OCI-LY7 (cell line): ENCODE measurements around the gene CACNA2D1. TPM values are rescaled to one million over a fixed set of nuclear protein-coding genes. Genes with fewer than 3 reads are reported as not detected.

ENCODE experiments used
- BruUV-seq: library from RNA; stranded (reverse); fragments of 400-500 nt; replicated peaks from 2 replicates; lab custom pipeline; 2021; lab: Mats Ljungman, UMichigan
- CTCF ChIA-PET: fragments of 300-600 bp; sonication (Branson Sonifier 250); formaldehyde crosslinking; loops from one replicate; lab custom pipeline; 2022; ENCODE audit warnings: antibody characterized with exemption; ENCODE audit not compliant: unreplicated experiment; lab: Charles Lee
- POLR2A ChIA-PET: fragments of 300-600 bp; sonication (Branson Sonifier 250); formaldehyde crosslinking; loops from one replicate; lab custom pipeline; 2022; ENCODE audit warnings: antibody characterized with exemption; lab: Charles Lee
- DNase-seq: peaks from one replicate; pipeline ENCODE4 v3.0.0-alpha.2; 2015; ENCODE audit warnings: low spot score
- H2AFZ ChIP-seq: fragments of 200-600 bp; sonication (generic), shearing (Covaris generic); 2 replicates; pipeline ENCODE4 v1.6.1; 2014; ENCODE audit warnings: mild to moderate bottlenecking, antibody characterized with exemption, low read length, moderate library complexity
- H3K27ac ChIP-seq: fragments of 200-600 bp; sonication (generic); 2 replicates; pipeline ENCODE4 v1.5.1; 2014; ENCODE audit warnings: mixed run types, low read depth, mild to moderate bottlenecking, moderate library complexity, low read length, inconsistent platforms; ENCODE audit not compliant: poor library complexity, severe bottlenecking
- H3K36me3 ChIP-seq: fragments of 200-600 bp; sonication (generic); 2 replicates; pipeline ENCODE4 v1.6.1; 2014; ENCODE audit warnings: mild to moderate bottlenecking, antibody characterized with exemption, low read length, moderate library complexity, mixed read lengths; ENCODE audit not compliant: insufficient read depth
- H3K4me1 ChIP-seq: fragments of 200-600 bp; sonication (generic); 2 replicates; pipeline ENCODE4 v1.5.1; 2014; ENCODE audit warnings: mild to moderate bottlenecking, low read length; ENCODE audit not compliant: insufficient read depth, poor library complexity, severe bottlenecking
- H3K4me2 ChIP-seq: fragments of 200-600 bp; sonication (generic); 2 replicates; pipeline ENCODE4 v1.6.1; 2014; ENCODE audit warnings: mild to moderate bottlenecking, low read length
- H3K4me3 ChIP-seq: fragments of 200-600 bp; sonication (generic); 2 replicates; pipeline ENCODE4 v1.5.1; 2014; ENCODE audit warnings: mild to moderate bottlenecking, low read depth, low read length; ENCODE audit not compliant: poor library complexity, severe bottlenecking
- H3K79me2 ChIP-seq: fragments of 200-600 bp; sonication (generic); 2 replicates; pipeline ENCODE4 v1.6.1; 2016; ENCODE audit warnings: low read depth, mild to moderate bottlenecking, low read length, moderate library complexity, mixed read lengths; ENCODE audit not compliant: insufficient read depth
- H3K9me2 ChIP-seq: fragments of 200-600 bp; sonication (generic); 2 replicates; pipeline ENCODE4 v1.6.1; 2016; ENCODE audit warnings: mild to moderate bottlenecking, low read length, mixed read lengths; ENCODE audit not compliant: insufficient read depth
- H3K9me3 ChIP-seq: fragments of 200-600 bp; sonication (generic); 2 replicates; pipeline ENCODE4 v1.6.1; 2014; ENCODE audit warnings: mild to moderate bottlenecking, mixed run types, low read length, mixed read lengths
- H4K20me1 ChIP-seq: fragments of 200-600 bp; sonication (generic); 2 replicates; pipeline ENCODE4 v1.6.1; 2014; ENCODE audit warnings: mild to moderate bottlenecking, antibody characterized with exemption, low read length, moderate library complexity, mixed read lengths; ENCODE audit not compliant: insufficient read depth
- CTCF ChIP-seq: fragments of 200-600 bp; sonication (generic); conservative IDR thresholded peaks from 2 replicates; pipeline ENCODE4 v1.5.1; 2014; ENCODE audit warnings: mild to moderate bottlenecking, antibody characterized with exemption, low read length, moderate library complexity, mixed read lengths
- EZH2phosphoT487 ChIP-seq: fragments of 200-600 bp; sonication (generic); IDR thresholded peaks from 2 replicates; pipeline ENCODE4 v1.6.1; 2018; ENCODE audit warnings: low read depth, borderline replicate concordance, mild to moderate bottlenecking, mixed run types, antibody characterized with exemption, low read length, moderate library complexity, mixed read lengths
- intact Hi-C: fragments of 100-400 bp; cut with micrococcal nuclease; formaldehyde crosslinking; loops from one replicate; pipeline ENCODE4 v1.10.0; 2022; ENCODE audit not compliant: unreplicated experiment
- total RNA-seq, 2 experiments: library from RNA; depleted of rRNA in 1 of 2; stranded (reverse); fragments of >200 nt in 1 of 2; shearing (Covaris generic) in 1 of 2; gene quantifications; 2 replicates each; pipeline ENCODE4 v1.2.3, GENCODE V29; 2014 to 2022

Gene CACNA2D1
- total RNA-seq, 2 experiments from 2014 or later = not detected

GRCh38 chr7:81949306-81949705 is 494.3 kb downstream of the CACNA2D1 start:
- H2AFZ ChIP-seq = no peak overlapping the region
- no peak overlapping the region for H3K4me2 ChIP-seq
- POLR2A ChIA-PET = interaction anchor here (1.6 kb wide), 1 partner anchor 17 kb away, joined by 3 read pairs; no protein-coding TSS in a partner anchor
- no TSS peak for BruUV-seq
- H3K27ac ChIP-seq = no peak overlapping the region
- intact Hi-C loops = no loop called here
- no peak for DNase-seq
- H3K79me2 ChIP-seq = no peaks in the 10 kb centered on the region
- no peaks in the 10 kb centered on the region for H3K4me1 ChIP-seq
- CTCF ChIA-PET = no interaction called here
- no peaks in the 10 kb centered on the region for H3K9me2 ChIP-seq
- TF ChIP-seq EZH2phosphoT487 = no peak
- TF ChIP-seq CTCF = no peak
- H3K36me3 ChIP-seq = no peaks in the 10 kb centered on the region
- H4K20me1 ChIP-seq = no peaks in the 10 kb centered on the region
- no peaks in the 10 kb centered on the region for H3K9me3 ChIP-seq
- no peak overlapping the region for H3K4me3 ChIP-seq

DNA sequence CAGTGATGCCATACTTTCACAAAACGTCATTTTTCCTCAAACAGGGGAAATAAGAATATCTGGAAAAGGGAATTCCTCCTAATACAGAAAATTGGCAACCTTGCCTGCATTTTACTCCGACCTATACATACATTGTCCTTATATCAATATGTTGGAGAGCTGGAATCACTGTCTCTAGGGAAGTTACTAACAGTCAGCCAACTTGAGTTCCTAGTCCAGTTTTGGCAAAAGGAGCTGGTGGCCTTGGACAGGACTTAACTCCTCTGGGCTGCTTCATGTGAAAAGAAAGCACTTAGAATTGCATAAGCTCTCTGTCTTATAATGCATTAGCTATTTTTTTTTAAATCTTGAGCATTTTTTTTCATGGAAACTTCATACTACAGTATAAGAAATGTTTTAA is 499.5 kb downstream of the CACNA2D1 start:
- Histone ChIP-seq H3K4me1 (no peaks in the 10 kb centered on the region), H3K27ac (no peak overlapping the region), H3K9me3 (no peaks in the 10 kb centered on the region), H3K4me3 (no peak overlapping the region), H4K20me1 (no peaks in the 10 kb centered on the region), H3K36me3 (no peaks in the 10 kb centered on the region), H3K79me2 (no peaks in the 10 kb centered on the region), H3K4me2 (no peak overlapping the region), H2AFZ (no peak overlapping the region), H3K9me2 (no peaks in the 10 kb centered on the region)
- DNase-seq = no peak
- intact Hi-C loops = no loop called here
- ChIA-PET POLR2A (no interaction called here), CTCF (no interaction called here)
- TF ChIP-seq CTCF (no peak), EZH2phosphoT487 (no peak)
- no TSS peak for BruUV-seq

DNA sequence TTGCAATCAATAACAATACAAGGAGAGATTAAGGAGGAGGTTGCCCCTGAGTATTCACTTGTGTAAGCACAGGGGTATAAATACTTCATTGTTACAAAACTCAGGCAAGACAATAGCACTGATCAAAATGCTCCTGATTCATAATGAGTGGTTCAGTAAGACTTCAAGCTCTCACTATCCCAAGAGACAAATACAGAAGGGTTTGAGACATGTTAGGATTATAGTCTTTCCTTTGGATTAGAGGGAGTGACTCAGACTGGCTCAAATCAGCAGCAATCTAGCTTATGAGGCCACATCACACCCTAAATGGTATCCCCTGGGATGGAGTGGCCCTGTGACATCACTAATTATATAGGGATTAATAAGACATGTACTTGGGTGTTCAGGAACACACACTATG is 506.5 kb downstream of the CACNA2D1 start:
- Histone ChIP-seq H3K36me3 (no peaks in the 10 kb centered on the region), H3K4me3 (no peak overlapping the region), H3K27ac (no peak overlapping the region), H3K79me2 (no peaks in the 10 kb centered on the region), H2AFZ (no peak overlapping the region), H3K4me2 (no peak overlapping the region), H3K4me1 (no peaks in the 10 kb centered on the region), H3K9me2 (no peaks in the 10 kb centered on the region), H4K20me1 (no peaks in the 10 kb centered on the region), H3K9me3 (no peaks in the 10 kb centered on the region)
- DNase-seq = no peak
- intact Hi-C loops = no loop called here
- POLR2A ChIA-PET = no interaction called here
- CTCF ChIA-PET = no interaction called here
- no TSS peak for BruUV-seq
- TF ChIP-seq CTCF (no peak), EZH2phosphoT487 (no peak)
